Epithelial cell of esophagus (primary cell): Measurements from ENCODE around the gene SLAMF8.

Source experiments
- DNase-seq: peaks from one replicate; pipeline ENCODE4 v3.0.0; 2010; ENCODE audit warnings: low read depth
- H3K4me3 ChIP-seq: 2 replicates; pipeline ENCODE4 v1.5.1; 2011; ENCODE audit warnings: mild to moderate bottlenecking, low read length, control low read depth
- TF ChIP-seq, protein P1 (sequence below): IDR thresholded peaks from 2 replicates; pipeline ENCODE4 v1.5.1; 2011; ENCODE audit warnings: low read depth, mild to moderate bottlenecking, low read length, control low read depth, inconsistent platforms; ENCODE audit not compliant: insufficient read depth; ENCODE audit errors: missing control alignments

Gene SLAMF8

DNA sequence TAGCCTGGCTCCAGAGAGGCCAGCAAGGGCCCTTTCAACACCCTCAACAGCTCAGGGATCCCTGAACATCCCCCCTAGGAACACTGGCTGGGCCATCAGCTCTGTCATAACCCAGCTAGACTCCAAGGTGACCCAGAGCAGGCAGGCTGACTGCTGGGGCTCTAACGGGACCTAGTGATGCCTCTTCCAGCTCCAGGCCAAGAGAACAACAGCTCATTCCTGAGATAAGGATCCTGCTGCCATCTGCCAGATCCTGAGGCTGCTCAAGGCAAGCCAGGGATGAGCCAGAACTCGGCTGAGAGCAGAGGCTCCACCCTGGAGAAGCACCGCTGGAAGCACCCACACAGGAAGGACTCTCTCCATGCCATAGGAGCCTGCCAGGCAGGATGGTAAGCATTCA is 33.8 kb downstream of the SLAMF8 start:
- TF ChIP-seq, protein P1, sequence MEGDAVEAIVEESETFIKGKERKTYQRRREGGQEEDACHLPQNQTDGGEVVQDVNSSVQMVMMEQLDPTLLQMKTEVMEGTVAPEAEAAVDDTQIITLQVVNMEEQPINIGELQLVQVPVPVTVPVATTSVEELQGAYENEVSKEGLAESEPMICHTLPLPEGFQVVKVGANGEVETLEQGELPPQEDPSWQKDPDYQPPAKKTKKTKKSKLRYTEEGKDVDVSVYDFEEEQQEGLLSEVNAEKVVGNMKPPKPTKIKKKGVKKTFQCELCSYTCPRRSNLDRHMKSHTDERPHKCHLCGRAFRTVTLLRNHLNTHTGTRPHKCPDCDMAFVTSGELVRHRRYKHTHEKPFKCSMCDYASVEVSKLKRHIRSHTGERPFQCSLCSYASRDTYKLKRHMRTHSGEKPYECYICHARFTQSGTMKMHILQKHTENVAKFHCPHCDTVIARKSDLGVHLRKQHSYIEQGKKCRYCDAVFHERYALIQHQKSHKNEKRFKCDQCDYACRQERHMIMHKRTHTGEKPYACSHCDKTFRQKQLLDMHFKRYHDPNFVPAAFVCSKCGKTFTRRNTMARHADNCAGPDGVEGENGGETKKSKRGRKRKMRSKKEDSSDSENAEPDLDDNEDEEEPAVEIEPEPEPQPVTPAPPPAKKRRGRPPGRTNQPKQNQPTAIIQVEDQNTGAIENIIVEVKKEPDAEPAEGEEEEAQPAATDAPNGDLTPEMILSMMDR, result no peak
- H3K4me3 ChIP-seq, result no peak overlapping the region
- no peak for DNase-seq

GRCh38 chr1:159861218-159861617 is 34.5 kb downstream of the SLAMF8 start:
- TF ChIP-seq, protein P1, result no peak
- DNase-seq, result no peak
- no peak overlapping the region for H3K4me3 ChIP-seq

- no peak for DNase-seq
Measured at GRCh38 chr1:159862031-159862430, 35.4 kb downstream of the SLAMF8 start.

GRCh38 chr1:159862557-159862956 is 35.9 kb downstream of the SLAMF8 start, which contains the start of gene VSIG8:
Gene VSIG8, minus strand, starts transcription at chr1:159862657. Its CDS starts 136 bp downstream, at chr1:159862521.
- TF ChIP-seq, protein P1, result no peak
- no peak for DNase-seq
- H3K4me3 ChIP-seq, result no peak within 1 kb of the TSS

More at GRCh38 chr1:159862031-159862430, 35.4 kb downstream of the SLAMF8 start:
- TF ChIP-seq, protein P1, result no peak
- no peak overlapping the region for H3K4me3 ChIP-seq

- H3K4me3 ChIP-seq, result no peak overlapping the region
- TF ChIP-seq, protein P1, result no peak
- no peak for DNase-seq
Measured at GRCh38 chr1:159864262-159864661, 37.6 kb downstream of the SLAMF8 start.

DNA sequence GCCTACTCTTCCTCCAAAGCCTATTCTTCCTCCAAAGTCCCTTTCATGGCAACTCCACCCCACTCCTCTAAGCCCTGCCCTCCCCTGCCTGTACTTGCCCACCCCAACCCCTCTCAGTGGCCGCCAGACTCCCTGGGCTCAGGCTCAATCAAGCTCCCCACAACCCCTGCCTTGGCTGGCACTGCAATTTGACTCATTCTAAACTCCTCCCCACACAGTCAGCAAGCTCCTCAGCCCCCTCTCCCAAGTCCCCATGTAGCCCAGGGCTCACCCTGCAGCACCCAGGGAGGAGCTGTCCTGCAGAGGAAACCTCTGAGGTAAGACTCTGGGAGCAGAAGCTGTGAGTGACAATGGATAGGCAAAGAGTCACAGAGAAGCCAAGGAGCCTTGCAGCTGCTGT is 39.4 kb downstream of the SLAMF8 start:
- DNase-seq, result no peak
- TF ChIP-seq, protein P1, result no peak
- no peak overlapping the region for H3K4me3 ChIP-seq

- no peak for DNase-seq
- no peak overlapping the region for H3K4me3 ChIP-seq
- TF ChIP-seq, protein P1, result no peak
Measured at GRCh38 chr1:159866905-159867663, 40.4 kb downstream of the SLAMF8 start.
